ENCODE measurements around the gene RREB1. TPM values are rescaled to one million over a fixed set of nuclear protein-coding genes. Genes with fewer than 3 reads are reported as not detected.

Gene RREB1
- polyA plus RNA-seq, 1 donor (not counting 4 experiments of a cell fraction or from before 2014, with no cell fraction given), result 6.1 TPM

DNA sequence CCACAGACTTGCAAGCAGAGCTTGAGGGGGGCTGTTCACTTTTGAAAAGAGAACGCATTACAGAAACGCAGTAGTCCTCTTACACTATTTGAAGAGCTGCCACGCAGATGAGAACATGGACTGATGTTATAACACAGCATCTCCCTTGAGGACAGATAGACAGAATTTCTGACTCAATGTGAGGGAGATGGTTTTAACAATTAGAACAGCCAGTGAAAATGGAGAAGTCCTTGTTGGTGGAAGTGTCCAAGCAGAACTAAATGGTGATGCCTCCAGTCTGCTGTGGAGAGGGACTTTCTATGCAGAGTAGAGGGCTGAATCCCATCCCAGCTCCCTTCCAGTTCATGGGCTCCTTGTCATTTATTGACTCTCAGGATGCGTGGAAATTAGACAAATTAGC, 100.0 kb downstream of the RREB1 start:
- DNase-seq (ENCODE audit: low read depth, low spot score), result no peak
- H3K36me3 ChIP-seq (ENCODE audit: control insufficient read depth in 2 of 2, extremely low read depth in 1 of 2, insufficient read depth in 2 of 2, low read length in 2 of 2), result peaks cover 33 to 44% of the 10 kb centered on the region in 2 experiments
- no peak overlapping the region for H2AFZ ChIP-seq (ENCODE audit: control insufficient read depth, low read length)
- no peaks in the 10 kb centered on the region for H3K9me3 ChIP-seq (ENCODE audit: control insufficient read depth, low read depth, low read length)
- peaks cover 30% of the 10 kb centered on the region for H3K79me2 ChIP-seq (ENCODE audit: control insufficient read depth, insufficient read depth, low read length)
- H4K20me1 ChIP-seq (ENCODE audit: control insufficient read depth, extremely low read depth, insufficient read depth, low read length), result no peaks in the 10 kb centered on the region
- H3K4me1 ChIP-seq (ENCODE audit: control insufficient read depth, extremely low read depth, insufficient read depth, low read length), result no peaks in the 10 kb centered on the region
- H3K9me1 ChIP-seq (ENCODE audit: control insufficient read depth, extremely low read depth, insufficient read depth, low read length), result peaks cover 2% of the 10 kb centered on the region
- H3K4me3 ChIP-seq (ENCODE audit: control insufficient read depth in 2 of 3, extremely low read depth in 1 of 3, insufficient read depth in 2 of 3, low read depth in 1 of 3, low read length in 3 of 3), result no peak overlapping the region
- H3K27ac ChIP-seq (ENCODE audit: control insufficient read depth, insufficient read depth, low read length), result no peak overlapping the region
- dilution Hi-C loops (cut with MboI; ENCODE audit: extremely low pct_ligation_motif_present, low sequenced_read_pairs), result no loop called here
- no peak for FAIRE-seq
- no peak overlapping the region for H3K9ac ChIP-seq (ENCODE audit: control insufficient read depth, extremely low read depth, insufficient read depth, low read length)
- H3K4me2 ChIP-seq (ENCODE audit: control insufficient read depth, extremely low read depth, insufficient read depth, low read depth, low read length), result no peak overlapping the region
- no peak for TF ChIP-seq EZH2 (IDR thresholded peaks at IDR 0.05; ENCODE audit: low read length)
- TF ChIP-seq, protein P1, sequence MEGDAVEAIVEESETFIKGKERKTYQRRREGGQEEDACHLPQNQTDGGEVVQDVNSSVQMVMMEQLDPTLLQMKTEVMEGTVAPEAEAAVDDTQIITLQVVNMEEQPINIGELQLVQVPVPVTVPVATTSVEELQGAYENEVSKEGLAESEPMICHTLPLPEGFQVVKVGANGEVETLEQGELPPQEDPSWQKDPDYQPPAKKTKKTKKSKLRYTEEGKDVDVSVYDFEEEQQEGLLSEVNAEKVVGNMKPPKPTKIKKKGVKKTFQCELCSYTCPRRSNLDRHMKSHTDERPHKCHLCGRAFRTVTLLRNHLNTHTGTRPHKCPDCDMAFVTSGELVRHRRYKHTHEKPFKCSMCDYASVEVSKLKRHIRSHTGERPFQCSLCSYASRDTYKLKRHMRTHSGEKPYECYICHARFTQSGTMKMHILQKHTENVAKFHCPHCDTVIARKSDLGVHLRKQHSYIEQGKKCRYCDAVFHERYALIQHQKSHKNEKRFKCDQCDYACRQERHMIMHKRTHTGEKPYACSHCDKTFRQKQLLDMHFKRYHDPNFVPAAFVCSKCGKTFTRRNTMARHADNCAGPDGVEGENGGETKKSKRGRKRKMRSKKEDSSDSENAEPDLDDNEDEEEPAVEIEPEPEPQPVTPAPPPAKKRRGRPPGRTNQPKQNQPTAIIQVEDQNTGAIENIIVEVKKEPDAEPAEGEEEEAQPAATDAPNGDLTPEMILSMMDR (optimal IDR thresholded peaks at IDR 0.05 in 1 of 3, IDR thresholded peaks at IDR 0.05 in 1 of 3, conservative IDR thresholded peaks at IDR 0.05 in 1 of 3; ENCODE audit: extremely low read depth in 1 of 3, insufficient read depth in 2 of 3, low read length in 3 of 3), result no peak
- no peaks in the 10 kb centered on the region for H3K27me3 ChIP-seq (ENCODE audit: control insufficient read depth, extremely low read depth, insufficient read depth, low read length)

DNA sequence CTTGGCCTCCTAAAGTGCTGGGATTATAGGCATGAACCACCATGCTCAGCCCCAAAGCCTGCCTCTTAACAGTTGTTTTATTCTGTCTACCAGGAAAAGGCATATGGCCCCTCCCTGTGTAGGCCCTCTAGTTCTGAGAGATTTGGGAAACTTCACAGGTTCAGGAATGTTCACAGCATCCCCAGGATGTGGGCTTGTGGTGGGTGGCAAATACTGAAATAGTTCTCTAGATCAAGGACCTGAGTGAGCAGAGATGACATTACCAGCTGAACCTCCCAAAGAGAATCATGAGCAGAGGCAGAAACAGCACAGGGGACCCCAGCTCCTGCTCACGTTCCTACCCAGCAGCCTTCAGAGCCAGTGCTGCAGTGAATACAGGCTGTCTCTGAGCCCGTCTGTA, 105.7 kb downstream of the RREB1 start:
- dilution Hi-C loops (cut with MboI; ENCODE audit: extremely low pct_ligation_motif_present, low sequenced_read_pairs), result no loop called here
- H3K27ac ChIP-seq (ENCODE audit: control insufficient read depth, insufficient read depth, low read length), result no peak overlapping the region
- H3K4me2 ChIP-seq (ENCODE audit: control insufficient read depth, extremely low read depth, insufficient read depth, low read depth, low read length), result no peak overlapping the region
- FAIRE-seq, result no peak
- H3K4me1 ChIP-seq (ENCODE audit: control insufficient read depth, extremely low read depth, insufficient read depth, low read length), result peaks cover 32% of the 10 kb centered on the region
- no peak for TF ChIP-seq EZH2 (IDR thresholded peaks at IDR 0.05; ENCODE audit: low read length)
- TF ChIP-seq, protein P1 (optimal IDR thresholded peaks at IDR 0.05 in 1 of 3, IDR thresholded peaks at IDR 0.05 in 1 of 3, conservative IDR thresholded peaks at IDR 0.05 in 1 of 3; ENCODE audit: extremely low read depth in 1 of 3, insufficient read depth in 2 of 3, low read length in 3 of 3), result no peak
- peaks cover 2% of the 10 kb centered on the region for H3K9me1 ChIP-seq (ENCODE audit: control insufficient read depth, extremely low read depth, insufficient read depth, low read length)
- no peak overlapping the region for H2AFZ ChIP-seq (ENCODE audit: control insufficient read depth, low read length)
- no peak overlapping the region for H3K4me3 ChIP-seq (ENCODE audit: control insufficient read depth in 2 of 3, extremely low read depth in 1 of 3, insufficient read depth in 2 of 3, low read depth in 1 of 3, low read length in 3 of 3)
- H3K9me3 ChIP-seq (ENCODE audit: control insufficient read depth, low read depth, low read length), result no peaks in the 10 kb centered on the region
- DNase-seq (ENCODE audit: low read depth, low spot score), result no peak
- peaks cover 8% of the 10 kb centered on the region for H3K79me2 ChIP-seq (ENCODE audit: control insufficient read depth, insufficient read depth, low read length)
- no peaks in the 10 kb centered on the region for H4K20me1 ChIP-seq (ENCODE audit: control insufficient read depth, extremely low read depth, insufficient read depth, low read length)
- H3K36me3 ChIP-seq (ENCODE audit: control insufficient read depth in 2 of 2, extremely low read depth in 1 of 2, insufficient read depth in 2 of 2, low read length in 2 of 2), result peaks cover 37 to 43% of the 10 kb centered on the region in 2 experiments
- no peak overlapping the region for H3K9ac ChIP-seq (ENCODE audit: control insufficient read depth, extremely low read depth, insufficient read depth, low read length)
- H3K27me3 ChIP-seq (ENCODE audit: control insufficient read depth, extremely low read depth, insufficient read depth, low read length), result no peaks in the 10 kb centered on the region

Data from keratinocyte (primary cell).